Smooth muscle cell of bladder (primary cell): Measurements from ENCODE around the gene WBP1. TPM values are rescaled to one million over a fixed set of nuclear protein-coding genes. Genes with fewer than 3 reads are reported as not detected.

Experiments
- total RNA-seq: library from RNA; depleted of rRNA; stranded (reverse); fragments of >200 nt; gene quantifications from 2 replicates; pipeline ENCODE4 v1.2.3, GENCODE V29; 2014

Gene WBP1
- total RNA-seq = 57.7 and 70.0 TPM in 2 replicates

DNA sequence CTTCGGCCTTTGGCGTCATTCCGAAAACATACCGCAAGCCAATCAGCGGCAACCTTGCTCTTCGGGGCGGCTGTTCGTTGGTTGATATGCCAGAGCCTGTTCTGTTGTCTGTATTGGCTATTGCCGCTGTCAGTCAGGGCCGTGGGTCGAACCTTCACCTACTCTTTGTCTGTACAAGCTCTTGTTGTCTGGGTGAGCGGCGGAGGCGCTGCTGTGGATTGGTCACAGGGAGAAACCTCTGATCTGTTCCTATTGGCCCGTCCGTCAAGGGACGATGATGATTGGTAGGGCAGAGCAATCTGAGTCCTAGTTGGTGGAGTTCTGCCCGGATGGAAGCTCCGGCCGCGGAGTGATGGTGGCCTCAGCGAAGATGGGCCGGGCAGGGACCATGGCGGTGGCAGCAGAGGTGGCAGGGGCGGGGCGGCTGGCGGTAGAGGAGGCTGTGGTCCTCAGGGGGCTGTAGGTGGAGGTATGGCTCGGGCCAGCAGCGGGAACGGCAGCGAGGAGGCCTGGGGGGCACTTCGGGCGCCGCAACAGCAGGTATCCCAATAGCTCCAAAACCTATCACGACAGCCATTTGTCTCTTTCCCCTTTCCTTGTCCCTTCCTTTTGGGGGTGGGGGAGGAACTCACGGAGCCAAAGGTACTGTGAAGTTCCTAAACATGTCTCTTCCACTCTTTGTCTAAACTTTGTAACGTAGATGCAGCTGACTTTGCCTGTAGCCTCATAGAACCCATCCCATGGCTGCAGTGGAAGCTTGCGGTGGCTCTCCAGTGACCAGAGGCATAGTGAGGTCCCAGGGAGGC, at the start of gene WBP1:
Gene WBP1, plus strand, starts transcription at position 307 of the 806 bp plus-strand sequence. Its CDS starts 165 bp downstream, at position 472.

DNA sequence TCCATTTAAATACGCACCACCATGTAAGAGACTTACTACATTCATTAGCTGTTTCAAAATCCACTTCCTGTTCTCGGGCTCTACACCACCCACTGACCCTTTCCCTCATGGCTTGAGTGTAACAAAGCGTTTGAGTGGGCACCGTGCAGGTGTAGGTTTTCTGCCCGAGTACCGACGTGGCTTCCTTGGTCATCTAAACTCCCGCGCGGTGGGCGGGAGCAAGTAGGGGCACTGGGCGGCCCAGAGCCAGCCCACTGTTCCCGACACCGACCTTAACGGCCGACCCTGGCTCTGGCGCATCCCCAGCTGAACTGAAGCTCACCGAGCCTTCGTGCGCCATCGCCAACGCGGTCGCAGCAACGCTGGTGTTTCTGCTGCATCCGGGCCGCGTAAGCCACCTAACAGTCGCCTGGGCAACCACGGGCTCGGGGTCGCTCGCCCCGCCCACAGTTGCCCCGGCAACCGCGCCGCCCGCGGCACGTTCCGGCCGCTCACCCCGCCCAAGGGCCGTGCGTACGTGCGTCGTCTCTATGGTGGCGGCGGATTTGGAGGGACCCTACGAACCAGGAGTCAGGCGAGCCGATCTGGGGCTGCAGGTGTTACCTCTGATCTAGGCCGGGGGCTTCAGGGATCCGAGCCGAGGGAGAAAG, 36.9 kb upstream of the WBP1 start, which contains the start of the genes C2orf81 and WDR54:
Gene C2orf81, minus strand, starts transcription at position 399 of the 650 bp plus-strand sequence. Its CDS starts 59 bp downstream, at position 340.
Gene WDR54, plus strand, starts transcription at position 510 of the 650 bp plus-strand sequence. CDS start 424 bp downstream, outside the sequence.

GRCh38 chr2:74441690-74442482, 16.4 kb upstream of the WBP1 start, which contains the start of gene RTKN:
TSS of gene RTKN (minus strand) at chr2:74441937. CDS start at chr2:74441816, 121 bp downstream.

DNA sequence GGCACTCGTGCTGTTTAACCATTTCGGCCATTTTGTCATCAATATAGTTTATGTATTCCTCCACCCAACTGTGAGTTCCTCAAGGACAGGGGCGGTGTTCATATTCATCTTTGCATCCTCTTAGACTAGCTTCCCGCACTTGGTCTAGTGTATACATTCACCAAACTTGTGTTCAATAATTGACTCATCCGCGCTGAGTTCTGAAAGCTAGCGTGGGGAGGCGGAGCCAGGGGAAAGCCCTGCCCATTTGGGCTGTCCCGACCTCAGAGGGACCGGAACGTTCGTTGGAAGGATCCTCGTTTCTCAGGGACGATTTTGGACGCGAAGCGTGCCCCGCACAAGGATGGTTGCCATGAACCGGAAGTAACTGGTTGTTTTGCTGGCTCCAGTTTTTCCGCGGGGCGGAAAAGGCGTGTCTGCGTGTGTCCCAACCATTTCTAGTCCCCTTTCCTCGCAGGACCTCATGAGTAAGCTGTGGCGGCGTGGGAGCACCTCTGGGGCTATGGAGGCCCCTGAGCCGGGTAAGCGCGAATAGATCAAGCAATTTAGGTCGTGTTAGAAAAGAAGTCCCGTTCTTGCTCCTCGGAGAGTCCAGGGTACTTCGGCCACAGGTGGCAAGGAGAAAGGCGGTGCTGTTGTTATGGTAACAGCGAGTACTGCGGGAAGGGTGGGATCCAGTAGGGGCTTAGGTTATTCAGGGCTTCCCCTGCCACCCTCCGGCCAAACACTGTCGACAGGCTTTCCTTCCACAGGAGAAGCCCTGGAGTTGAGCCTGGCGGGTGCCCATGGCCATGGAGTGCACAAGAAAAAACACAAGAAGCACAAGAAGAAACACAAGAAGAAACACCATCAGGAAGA, 3.4 kb upstream of the WBP1 start, which contains the start of gene INO80B:
Gene INO80B, plus strand, starts transcription at position 434 of the 858 bp plus-strand sequence. Its CDS starts 30 bp downstream, at position 464.

GRCh38 chr2:74472086-74472944, 14.1 kb downstream of the WBP1 start, which contains the start of gene MRPL53:
TSS of gene MRPL53 (minus strand) at chr2:74472680. CDS start at chr2:74472660, 20 bp downstream.

DNA sequence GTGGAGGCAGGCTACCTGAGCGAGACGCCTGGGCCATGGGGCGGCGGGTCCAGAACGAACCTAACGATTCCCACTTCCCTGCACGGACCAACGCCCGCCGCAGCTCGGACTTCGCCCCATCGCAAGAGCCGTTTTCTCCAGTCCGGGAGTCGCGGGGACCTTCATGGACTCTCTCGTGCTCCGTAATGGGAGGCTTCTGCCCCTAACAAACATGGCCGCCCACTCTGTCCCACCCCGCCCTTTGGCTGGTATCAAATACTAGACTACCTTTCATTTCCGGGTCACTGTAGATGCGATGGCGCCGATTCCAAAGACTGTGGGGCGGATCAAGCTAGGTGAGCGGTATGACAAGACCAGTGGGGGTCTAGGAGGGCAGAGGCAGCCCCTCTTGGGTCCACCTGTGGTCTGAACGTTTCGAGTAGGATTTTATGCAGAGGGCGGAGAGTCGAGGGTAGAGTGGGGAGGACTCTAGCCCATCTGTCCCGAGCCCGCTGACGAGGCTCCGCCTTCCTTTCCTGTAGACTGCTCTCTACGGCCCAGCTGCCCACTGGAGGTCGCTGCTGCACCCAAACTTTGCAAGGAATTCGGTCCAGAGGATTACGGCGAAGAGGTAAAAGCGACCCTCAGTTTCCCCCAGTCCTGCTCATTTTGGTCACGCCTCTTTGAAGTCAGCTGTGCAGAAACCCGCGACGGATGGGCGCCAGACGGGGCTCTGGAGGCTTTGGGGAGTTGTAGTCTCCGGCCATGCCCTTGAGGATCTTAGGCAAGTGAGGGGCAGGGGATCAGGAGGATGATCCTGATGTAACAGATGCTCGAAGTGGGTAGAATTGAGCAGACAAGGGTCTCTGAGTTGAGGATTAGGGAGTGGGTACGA, 24.8 kb downstream of the WBP1 start, which contains the start of the genes CCDC142 and TTC31:
Gene CCDC142, minus strand, starts transcription at position 198 of the 874 bp plus-strand sequence. Its CDS starts 161 bp downstream, at position 37.
Gene TTC31, plus strand, starts transcription at position 281 of the 874 bp plus-strand sequence. Its CDS starts 15 bp downstream, at position 296.

DNA sequence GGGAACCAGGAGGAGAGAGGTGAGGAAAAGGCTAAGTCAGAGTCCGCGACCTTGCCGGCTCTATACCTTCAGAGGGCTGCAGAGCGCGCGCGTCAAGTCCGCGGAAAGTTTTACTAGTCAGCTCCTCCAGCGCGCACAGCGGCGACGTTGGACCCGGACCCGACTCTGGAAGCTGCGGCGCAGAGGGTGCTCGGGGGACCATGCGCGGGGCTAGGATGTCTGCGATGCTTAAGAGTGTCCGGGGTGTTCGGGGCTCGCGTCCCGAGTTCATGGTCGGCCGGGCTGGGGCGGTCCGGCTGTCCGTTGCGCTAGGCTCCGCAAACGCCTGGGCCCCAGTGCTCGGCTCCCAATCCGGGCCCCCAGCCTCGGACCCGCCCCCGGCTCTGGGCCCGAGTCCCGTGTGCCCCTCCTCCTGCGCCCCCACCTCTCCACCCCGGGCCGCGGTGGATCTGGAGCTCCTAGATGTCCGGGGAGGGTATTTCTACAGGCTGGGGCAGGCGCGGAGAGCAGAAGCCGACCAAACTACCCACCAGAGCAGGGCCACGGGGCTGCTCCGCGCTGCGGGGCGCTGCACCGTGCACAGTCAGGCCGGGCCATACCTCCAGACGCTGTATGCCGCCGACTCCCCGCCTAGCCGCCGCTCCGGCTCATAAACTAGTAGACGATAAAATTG, 41.2 kb downstream of the WBP1 start, which contains the start of gene LBX2:
Gene LBX2, minus strand, starts transcription at position 337 of the 673 bp plus-strand sequence. Its CDS starts 66 bp downstream, at position 271.

DNA sequence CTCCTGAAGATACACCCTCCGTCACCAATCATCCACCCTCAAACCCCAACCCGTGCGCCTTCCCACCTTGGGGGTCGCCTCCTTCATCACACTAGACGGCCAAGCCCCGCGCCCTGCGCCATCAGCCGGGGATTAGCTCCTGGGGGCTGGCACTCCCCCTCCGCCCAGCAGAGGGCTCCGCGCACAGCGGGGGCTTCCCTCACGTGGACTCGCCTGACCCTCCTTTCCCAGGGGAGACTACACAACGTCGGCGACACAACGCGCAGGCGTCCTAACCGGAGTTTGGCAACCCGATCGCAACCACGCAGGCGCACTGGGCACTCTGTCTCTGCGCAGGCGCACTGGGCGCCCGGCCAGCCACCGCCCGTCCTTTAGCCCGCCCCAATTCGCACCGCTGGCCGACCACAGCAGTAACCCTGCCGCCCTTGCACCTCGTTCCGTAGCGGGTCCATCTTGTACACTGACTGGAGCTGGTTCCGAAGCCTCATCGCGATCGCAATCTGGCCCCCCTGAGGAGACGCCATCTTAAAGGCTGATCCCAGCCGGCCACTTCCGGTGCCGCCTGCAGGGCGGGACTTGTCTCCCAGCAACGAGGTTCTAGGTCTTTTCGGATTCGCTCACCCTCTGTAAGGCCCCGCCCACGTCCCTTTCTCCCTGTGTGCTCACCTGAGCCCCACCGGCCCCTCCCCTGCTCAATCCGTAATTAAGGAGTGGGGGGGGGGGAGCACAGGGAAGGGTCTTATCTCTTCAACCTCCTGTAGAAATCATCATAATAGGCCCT, 49.1 kb downstream of the WBP1 start, which contains the start of gene PCGF1:
Gene PCGF1, minus strand, starts transcription at position 551 of the 781 bp plus-strand sequence. Its CDS starts 27 bp downstream, at position 524.

Other genes with a start within 250 kb of the WBP1 start
- under 0.01 and 0.14 TPM in 2 replicates for gene SLC4A5, start 115.0 kb upstream of the WBP1 start, total RNA-seq
- gene DCTN1, start 78.1 kb upstream of the WBP1 start, total RNA-seq = 186 and 223 TPM in 2 replicates
- gene C2orf81, start 36.8 kb upstream of the WBP1 start, total RNA-seq = 0.57 and 0.83 TPM in 2 replicates
- gene WDR54, start 36.7 kb upstream of the WBP1 start, total RNA-seq = 26.6 and 29.6 TPM in 2 replicates
- 8.4 and 11.1 TPM in 2 replicates for gene RTKN, start 16.5 kb upstream of the WBP1 start, total RNA-seq
- 14.9 and 16.4 TPM in 2 replicates for gene INO80B, start 3.4 kb upstream of the WBP1 start, total RNA-seq
- gene MOGS, start 6.9 kb downstream of the WBP1 start, total RNA-seq = 56.0 and 63.0 TPM in 2 replicates
- gene MRPL53, start 14.2 kb downstream of the WBP1 start, total RNA-seq = 43.3 and 53.0 TPM in 2 replicates
- gene CCDC142, start 24.6 kb downstream of the WBP1 start, total RNA-seq = 14.4 and 20.0 TPM in 2 replicates
- gene TTC31, start 24.6 kb downstream of the WBP1 start, total RNA-seq = 6.7 and 7.0 TPM in 2 replicates
- gene LBX2, start 41.2 kb downstream of the WBP1 start, total RNA-seq = 1.3 and 2.9 TPM in 2 replicates
- gene PCGF1, start 49.3 kb downstream of the WBP1 start, total RNA-seq = 19.9 and 24.5 TPM in 2 replicates
- gene TLX2, start 56.0 kb downstream of the WBP1 start, total RNA-seq = not detected in 2 replicates
- gene DQX1, start 67.8 kb downstream of the WBP1 start, total RNA-seq = under 0.01 TPM in 1 of 2 replicates, not detected in the other
- gene AUP1, start 71.3 kb downstream of the WBP1 start, total RNA-seq = 62.7 and 91.3 TPM in 2 replicates
- 33.4 and 44.8 TPM in 2 replicates for gene HTRA2, start 71.5 kb downstream of the WBP1 start, total RNA-seq
- 34.4 and 57.5 TPM in 2 replicates for gene LOXL3, start 95.5 kb downstream of the WBP1 start, total RNA-seq
- 21.9 and 27.9 TPM in 2 replicates for gene DOK1, start 96.3 kb downstream of the WBP1 start, total RNA-seq
- gene M1AP, start 189.9 kb downstream of the WBP1 start, total RNA-seq = under 0.01 TPM in 1 of 2 replicates, not detected in the other
- 4.1 and 4.4 TPM in 2 replicates for gene SEMA4F, start 195.8 kb downstream of the WBP1 start, total RNA-seq